Thymus (tissue), 11 donors: Measurements from ENCODE around the gene RXFP1. TPM values are rescaled to one million over a fixed set of nuclear protein-coding genes. Genes with fewer than 3 reads are reported as not detected.

Source experiments
- DNase-seq, 9 donors: peaks; one replicate each; pipeline ENCODE4 v3.0.0-alpha.2; 2013; ENCODE audit warnings: low spot score in 9 of 9, low read depth in 6 of 9, missing footprints in 1 of 9
- H3K27ac ChIP-seq, 2 donors: one replicate each; pipeline ENCODE4 v1.5.1; 2013; ENCODE audit warnings: control low read depth in 1 of 2, low read depth in 1 of 2, low read length in 1 of 2, mild to moderate bottlenecking in 1 of 2, moderate library complexity in 1 of 2
- H3K27me3 ChIP-seq, 2 donors: one replicate each; pipeline ENCODE4 v1.5.1; 2013; ENCODE audit warnings: low read length in 1 of 2; ENCODE audit not compliant: control insufficient read depth in 2 of 2, insufficient read depth in 1 of 2
- H3K36me3 ChIP-seq, 2 donors: one replicate each; pipeline ENCODE4 v1.5.1; 2013; ENCODE audit warnings: low read length in 1 of 2, mild to moderate bottlenecking in 1 of 2, moderate library complexity in 1 of 2; ENCODE audit not compliant: control insufficient read depth in 2 of 2, insufficient read depth in 2 of 2
- H3K4me1 ChIP-seq, 2 donors: one replicate each; pipeline ENCODE4 v1.5.1; 2013; ENCODE audit warnings: low read length in 2 of 2; ENCODE audit not compliant: control insufficient read depth in 2 of 2, insufficient read depth in 2 of 2
- H3K4me3 ChIP-seq, 2 donors: one replicate each; pipeline ENCODE4 v1.5.1; 2013; ENCODE audit warnings: low read length in 2 of 2, control low read depth in 1 of 2, mild to moderate bottlenecking in 1 of 2
- H3K9me3 ChIP-seq, 2 donors: one replicate each; pipeline ENCODE4 v1.5.1; 2013; ENCODE audit warnings: low read length in 1 of 2, mild to moderate bottlenecking in 1 of 2; ENCODE audit not compliant: control insufficient read depth in 2 of 2, insufficient read depth in 1 of 2
- WGBS: extraction: QIAGEN DNeasy Blood & Tissue Kit; methylation state at CpG from one replicate; pipeline ENCODE4 v1.1.7; 2013; 5-methylcytosine and 5-hydroxymethylcytosine counted together
- polyA plus RNA-seq: library from polyadenylated mRNA; stranded (reverse); fragments of 200-250 nt; gene quantifications from one replicate; pipeline ENCODE4 v1.2.3, GENCODE V29; 2013
- total RNA-seq: library from RNA; stranded (reverse); fragments of 120-200 nt; gene quantifications from one replicate; pipeline ENCODE4 v1.2.4, GENCODE V29; 2013
- donor health status: healthy.

The RXFP1 gene
- total and polyA plus RNA-seq, 2 donors = 0.02 to 0.05 TPM

DNA sequence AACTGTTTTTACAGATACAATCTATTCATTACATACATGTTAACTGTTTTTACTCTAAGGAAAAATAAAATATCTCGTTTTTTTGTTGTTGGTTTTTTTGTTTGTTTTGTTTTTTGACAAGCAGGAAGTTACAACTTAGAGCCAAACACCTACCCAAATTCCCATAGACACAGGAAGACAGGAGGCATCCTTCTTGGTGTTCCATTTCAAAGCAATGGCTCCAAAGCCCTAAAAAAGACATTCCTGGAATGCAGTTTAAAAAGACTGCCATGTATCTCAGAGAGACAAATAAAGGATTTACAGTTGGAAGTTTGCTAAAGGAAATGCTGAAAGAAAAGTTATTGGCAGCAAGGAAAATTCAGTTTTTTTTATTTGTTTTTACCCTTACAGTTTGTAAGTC lies 167.1 kb downstream of the RXFP1 start:
- no peak for DNase-seq
- H3K36me3 ChIP-seq = peaks cover 12 to 15% of the 10 kb centered on the region in 2 donors
- no peaks in the 10 kb centered on the region for H3K27me3 ChIP-seq
- no peaks in the 10 kb centered on the region for H3K9me3 ChIP-seq
- H3K4me1 ChIP-seq = no peaks in the 10 kb centered on the region
- H3K4me3 ChIP-seq = no peak overlapping the region
- no peak overlapping the region for H3K27ac ChIP-seq
- 97% methylated on average over 1 of the region's 1 CpG for WGBS

Other genes with a start within 250 kb of the RXFP1 start
- gene C4orf46, start 150.0 kb downstream of the RXFP1 start, total RNA-seq = 8.6 TPM
- gene C4orf46, start 150.0 kb downstream of the RXFP1 start, polyA plus RNA-seq = 6.4 TPM
- gene ETFDH, start 150.4 kb downstream of the RXFP1 start, total RNA-seq = 18.0 TPM
- gene ETFDH, start 150.4 kb downstream of the RXFP1 start, polyA plus RNA-seq = 24.8 TPM
- 33.8 TPM for gene PPID, start 201.5 kb downstream of the RXFP1 start, total RNA-seq
- gene PPID, start 201.5 kb downstream of the RXFP1 start, polyA plus RNA-seq = 34.3 TPM
- 11.8 TPM for gene FNIP2, start 247.1 kb downstream of the RXFP1 start, total RNA-seq
- gene FNIP2, start 247.1 kb downstream of the RXFP1 start, polyA plus RNA-seq = 12.6 TPM